Lower leg skin (tissue), 3 donors: Measurements from ENCODE around the gene SPEG.

ENCODE experiments used
- CTCF ChIP-seq, 3 donors: fragments of 450-650 bp; IDR thresholded peaks; one replicate each; pipeline ENCODE4 v1.5.1; 2016; ENCODE audit warnings: antibody characterized with exemption in 3 of 3, mild to moderate bottlenecking in 3 of 3, moderate library complexity in 2 of 3
- POLR2A ChIP-seq, 2 donors: fragments of 450-650 bp; IDR thresholded peaks; one replicate each; pipeline ENCODE4 v1.6.1; 2016 to 2017; ENCODE audit warnings: antibody characterized with exemption in 2 of 2, mild to moderate bottlenecking in 1 of 2, moderate library complexity in 1 of 2

- TF ChIP-seq POLR2A (IDR thresholded peaks at IDR 0.05) (no peak), CTCF (IDR thresholded peaks at IDR 0.05) (no peak)
These were observed 37.1 kb downstream of the SPEG start for GRCh38 chr2:219471476-219472371.
